K562 (cell line): Measurements from ENCODE around the gene KCNH2. TPM values are rescaled to one million over a fixed set of nuclear protein-coding genes. Genes with fewer than 3 reads are reported as not detected.

Experiments
- FIP1L1 ChIP-seq: fragments of 200-400 bp; formaldehyde crosslinking; IDR thresholded peaks from 2 replicates; pipeline ENCODE4 v1.6.1; 2018; ENCODE audit warnings: mild to moderate bottlenecking, low read depth, low read length; ENCODE audit not compliant: poor library complexity, severe bottlenecking
- GATAD2A ChIP-seq: fragments of 450-650 bp; IDR thresholded peaks from 2 replicates; pipeline ENCODE4 v1.6.1; 2017
- HDAC6 ChIP-seq: IDR thresholded peaks from 2 replicates; pipeline ENCODE4 v1.6.1; 2012; ENCODE audit warnings: low read depth, mild to moderate bottlenecking, control low read depth, inconsistent platforms, low read length, moderate library complexity
- LCOR ChIP-seq: sonication (generic); formaldehyde crosslinking; IDR thresholded peaks from 2 replicates; pipeline ENCODE4 v1.8.0; 2022; ENCODE audit warnings: mild to moderate bottlenecking, missing genetic modification reagents
- MTF1 ChIP-seq: fragments of 250-450 bp; sonication (Bioruptor Pico); IDR thresholded peaks from 2 replicates; pipeline ENCODE4 v1.9.0; 2021; ENCODE audit warnings: moderate library complexity, mild to moderate bottlenecking, inconsistent platforms, borderline replicate concordance
- POLR2H ChIP-seq: IDR thresholded peaks from 2 replicates; pipeline ENCODE4 v1.6.1; 2016; ENCODE audit warnings: missing genetic modification characterization, low read depth, mild to moderate bottlenecking, control low read depth, missing compliant biosample characterization, moderate library complexity
- SRF ChIP-seq, 2 experiments: fragments of 250-450, 450-650 bp in 1 of 2; sonication (Bioruptor Pico) in 1 of 2; sonication (generic) in 1 of 2; formaldehyde crosslinking; IDR thresholded peaks; 2 replicates each; pipeline versions ENCODE4 v1.5.0 to v1.5.1; 2020 to 2022; ENCODE audit warnings: mild to moderate bottlenecking in 1 of 2, missing genetic modification reagents in 1 of 2
- TARDBP ChIP-seq: fragments of 450-650 bp; IDR thresholded peaks from 2 replicates; pipeline ENCODE4 v1.6.1; 2016
- ZNF551 ChIP-seq: fragments of 250-450 bp; sonication (Bioruptor Pico); IDR thresholded peaks from 2 replicates; pipeline ENCODE4 v1.5.0; 2021; ENCODE audit warnings: mild to moderate bottlenecking, moderate library complexity
- ZNF644 ChIP-seq: fragments of 200-800 bp; sonication (Bioruptor generic); IDR thresholded peaks from 2 replicates; pipeline ENCODE4 v1.6.1; 2016; ENCODE audit warnings: low read depth, missing genetic modification characterization, missing compliant biosample characterization
- ZNF740 ChIP-seq, 3 experiments: fragments of 200-800 bp in 1 of 3; sonication (Bioruptor generic) in 1 of 3; sonication (generic) in 1 of 3; formaldehyde crosslinking in 1 of 3; IDR thresholded peaks; 2 replicates each; pipeline versions ENCODE4 v1.6.1 to v1.8.0; 2016 to 2022; ENCODE audit warnings: mild to moderate bottlenecking in 2 of 3, missing compliant biosample characterization in 2 of 3, missing genetic modification characterization in 2 of 3, missing genetic modification reagents in 1 of 3
- polyA plus RNA-seq, 8 experiments: library from polyadenylated mRNA; depleted of rRNA in 4 of 8; stranded (reverse) in 5 of 8; unstranded in 3 of 8; fragments of >200 nt; fragmentation: Nextera tagmentation in 2 of 8; fragmentation: Illumina TruSeq in 1 of 8; extraction: Ambion mirVana in 2 of 8; extraction: Trizol in 1 of 8; gene quantifications; 2 replicates each; pipeline versions ENCODE4 v1.2.1 to v1.2.3, GENCODE V29; 2011 to 2014; ENCODE audit warnings: inconsistent platforms in 1 of 8, missing spikeins in 1 of 8
- total RNA-seq, 7 experiments: library from RNA; depleted of rRNA in 6 of 7; stranded (reverse); fragments of >200 nt in 6 of 7; fragmentation: Illumina TruSeq in 2 of 7; extraction: Trizol in 2 of 7; gene quantifications; 2 replicates each; pipeline versions ENCODE4 v1.2.1 to v1.2.3, GENCODE V29; 2011 to 2021; ENCODE audit warnings: low replicate concordance in 1 of 7
- TF ChIP-seq, protein P1 (sequence below): fragments of 450-650 bp; formaldehyde crosslinking; IDR thresholded peaks from 2 replicates; pipeline ENCODE4 v1.4.0; 2020; ENCODE audit warnings: mild to moderate bottlenecking, moderate library complexity
- TF ChIP-seq, protein P2 (sequence below): fragments of 250-450 bp; sonication (Bioruptor Pico); IDR thresholded peaks from 2 replicates; pipeline ENCODE4 v1.9.0; 2021; ENCODE audit warnings: mild to moderate bottlenecking, inconsistent platforms
- TF ChIP-seq, protein P3 (sequence below): sonication (generic); formaldehyde crosslinking; IDR thresholded peaks from 2 replicates; pipeline ENCODE4 v1.8.1; 2022; ENCODE audit warnings: missing genetic modification reagents
- TF ChIP-seq, protein P4 (sequence below): fragments of 450-650 bp; IDR thresholded peaks from 2 replicates; pipeline ENCODE4 v1.6.1; 2017; ENCODE audit warnings: antibody characterized with exemption

KCNH2 gene
- total and polyA plus RNA-seq, 9 of the 15 experiments (the other 6 are each of a cell fraction or from before 2014, with no cell fraction given), result 18.1 to 368 (median 218) TPM

- TF ChIP-seq, protein P1, sequence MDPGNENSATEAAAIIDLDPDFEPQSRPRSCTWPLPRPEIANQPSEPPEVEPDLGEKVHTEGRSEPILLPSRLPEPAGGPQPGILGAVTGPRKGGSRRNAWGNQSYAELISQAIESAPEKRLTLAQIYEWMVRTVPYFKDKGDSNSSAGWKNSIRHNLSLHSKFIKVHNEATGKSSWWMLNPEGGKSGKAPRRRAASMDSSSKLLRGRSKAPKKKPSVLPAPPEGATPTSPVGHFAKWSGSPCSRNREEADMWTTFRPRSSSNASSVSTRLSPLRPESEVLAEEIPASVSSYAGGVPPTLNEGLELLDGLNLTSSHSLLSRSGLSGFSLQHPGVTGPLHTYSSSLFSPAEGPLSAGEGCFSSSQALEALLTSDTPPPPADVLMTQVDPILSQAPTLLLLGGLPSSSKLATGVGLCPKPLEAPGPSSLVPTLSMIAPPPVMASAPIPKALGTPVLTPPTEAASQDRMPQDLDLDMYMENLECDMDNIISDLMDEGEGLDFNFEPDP (CRISPR knock-in tag), result 0 out of 2 replicates have a peak, but pooled peaks have one; percentile 16
- no peak for TF ChIP-seq FIP1L1
- TF ChIP-seq, protein P2, sequence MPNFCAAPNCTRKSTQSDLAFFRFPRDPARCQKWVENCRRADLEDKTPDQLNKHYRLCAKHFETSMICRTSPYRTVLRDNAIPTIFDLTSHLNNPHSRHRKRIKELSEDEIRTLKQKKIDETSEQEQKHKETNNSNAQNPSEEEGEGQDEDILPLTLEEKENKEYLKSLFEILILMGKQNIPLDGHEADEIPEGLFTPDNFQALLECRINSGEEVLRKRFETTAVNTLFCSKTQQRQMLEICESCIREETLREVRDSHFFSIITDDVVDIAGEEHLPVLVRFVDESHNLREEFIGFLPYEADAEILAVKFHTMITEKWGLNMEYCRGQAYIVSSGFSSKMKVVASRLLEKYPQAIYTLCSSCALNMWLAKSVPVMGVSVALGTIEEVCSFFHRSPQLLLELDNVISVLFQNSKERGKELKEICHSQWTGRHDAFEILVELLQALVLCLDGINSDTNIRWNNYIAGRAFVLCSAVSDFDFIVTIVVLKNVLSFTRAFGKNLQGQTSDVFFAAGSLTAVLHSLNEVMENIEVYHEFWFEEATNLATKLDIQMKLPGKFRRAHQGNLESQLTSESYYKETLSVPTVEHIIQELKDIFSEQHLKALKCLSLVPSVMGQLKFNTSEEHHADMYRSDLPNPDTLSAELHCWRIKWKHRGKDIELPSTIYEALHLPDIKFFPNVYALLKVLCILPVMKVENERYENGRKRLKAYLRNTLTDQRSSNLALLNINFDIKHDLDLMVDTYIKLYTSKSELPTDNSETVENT (CRISPR knock-in tag), result no peak
- TF ChIP-seq LCOR (CRISPR knock-in tag), result no peak
- no peak for TF ChIP-seq HDAC6
- TF ChIP-seq, protein P3, sequence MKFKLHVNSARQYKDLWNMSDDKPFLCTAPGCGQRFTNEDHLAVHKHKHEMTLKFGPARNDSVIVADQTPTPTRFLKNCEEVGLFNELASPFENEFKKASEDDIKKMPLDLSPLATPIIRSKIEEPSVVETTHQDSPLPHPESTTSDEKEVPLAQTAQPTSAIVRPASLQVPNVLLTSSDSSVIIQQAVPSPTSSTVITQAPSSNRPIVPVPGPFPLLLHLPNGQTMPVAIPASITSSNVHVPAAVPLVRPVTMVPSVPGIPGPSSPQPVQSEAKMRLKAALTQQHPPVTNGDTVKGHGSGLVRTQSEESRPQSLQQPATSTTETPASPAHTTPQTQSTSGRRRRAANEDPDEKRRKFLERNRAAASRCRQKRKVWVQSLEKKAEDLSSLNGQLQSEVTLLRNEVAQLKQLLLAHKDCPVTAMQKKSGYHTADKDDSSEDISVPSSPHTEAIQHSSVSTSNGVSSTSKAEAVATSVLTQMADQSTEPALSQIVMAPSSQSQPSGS, result no peak
- TF ChIP-seq ZNF740 (CRISPR knock-in tag; IDR thresholded peaks at IDR 0.05), result no peak
- no peak for TF ChIP-seq ZNF740 (tag; IDR thresholded peaks at IDR 0.05)
- TF ChIP-seq POLR2H (tag), result no peak
- no peak for TF ChIP-seq TARDBP
- TF ChIP-seq SRF (CRISPR knock-in tag; IDR thresholded peaks at IDR 0.05), result no peak
- no peak for TF ChIP-seq ZNF644 (tag)
- TF ChIP-seq ZNF551 (CRISPR knock-in tag), result no peak
- TF ChIP-seq, protein P4, sequence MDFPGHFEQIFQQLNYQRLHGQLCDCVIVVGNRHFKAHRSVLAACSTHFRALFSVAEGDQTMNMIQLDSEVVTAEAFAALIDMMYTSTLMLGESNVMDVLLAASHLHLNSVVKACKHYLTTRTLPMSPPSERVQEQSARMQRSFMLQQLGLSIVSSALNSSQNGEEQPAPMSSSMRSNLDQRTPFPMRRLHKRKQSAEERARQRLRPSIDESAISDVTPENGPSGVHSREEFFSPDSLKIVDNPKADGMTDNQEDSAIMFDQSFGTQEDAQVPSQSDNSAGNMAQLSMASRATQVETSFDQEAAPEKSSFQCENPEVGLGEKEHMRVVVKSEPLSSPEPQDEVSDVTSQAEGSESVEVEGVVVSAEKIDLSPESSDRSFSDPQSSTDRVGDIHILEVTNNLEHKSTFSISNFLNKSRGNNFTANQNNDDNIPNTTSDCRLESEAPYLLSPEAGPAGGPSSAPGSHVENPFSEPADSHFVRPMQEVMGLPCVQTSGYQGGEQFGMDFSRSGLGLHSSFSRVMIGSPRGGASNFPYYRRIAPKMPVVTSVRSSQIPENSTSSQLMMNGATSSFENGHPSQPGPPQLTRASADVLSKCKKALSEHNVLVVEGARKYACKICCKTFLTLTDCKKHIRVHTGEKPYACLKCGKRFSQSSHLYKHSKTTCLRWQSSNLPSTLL, result no peak
- TF ChIP-seq MTF1, result no peak
- TF ChIP-seq GATAD2A, result peak; percentile 35; the same call in 1 of the 2 replicates
These were observed 20.7 kb downstream of the KCNH2 start (continued) for GRCh38 chr7:150957133-150958020.
